GM19351 (cell line): ENCODE measurements around the gene P2RY8.
"Not testable (repeated sequence)": the region's sequence is repeated elsewhere in the genome, so short reads cannot be mapped to it uniquely, and the experiment has no call there.

Experiments used
- ATAC-seq: cut with Tn5 transposase; IDR thresholded peaks from one replicate; pipeline ENCODE4 v1.9.1; 2021; ENCODE audit warnings: mild to moderate bottlenecking, moderate library complexity; ENCODE audit not compliant: unreplicated experiment

P2RY8 gene

GRCh38 chrX:1488745-1489144, 48.2 kb downstream of the P2RY8 start:
- no peak for ATAC-seq

GRCh38 chrX:1488141-1488540, 48.8 kb downstream of the P2RY8 start:
- no peak for ATAC-seq

GRCh38 chrX:1487401-1487800, 49.6 kb downstream of the P2RY8 start:
- ATAC-seq: no peak

GRCh38 chrX:1486749-1487361, 50.1 kb downstream of the P2RY8 start:
- no peak for ATAC-seq

GRCh38 chrX:1486177-1486576, 50.8 kb downstream of the P2RY8 start:
- ATAC-seq: no peak

GRCh38 chrX:1485033-1485432, 52.0 kb downstream of the P2RY8 start:
- no peak for ATAC-seq

- no peak for ATAC-seq
Measured at GRCh38 chrX:1484638-1485019, 52.4 kb downstream of the P2RY8 start.

GRCh38 chrX:1483843-1484637, 52.9 kb downstream of the P2RY8 start:
- ATAC-seq: peak; percentile 47

- ATAC-seq: not testable (repeated sequence)
Measured at GRCh38 chrX:1482530-1482928, 54.5 kb downstream of the P2RY8 start.

- peak; percentile 48 for ATAC-seq
Measured at GRCh38 chrX:1481636-1482529, 55.1 kb downstream of the P2RY8 start.

- no peak for ATAC-seq
Measured at GRCh38 chrX:1480082-1480785, 56.8 kb downstream of the P2RY8 start.

- ATAC-seq: no peak
Measured at GRCh38 chrX:1477801-1478458, 59.1 kb downstream of the P2RY8 start.

GRCh38 chrX:1477229-1477628, 59.8 kb downstream of the P2RY8 start:
- no peak for ATAC-seq

- no peak for ATAC-seq
Measured at GRCh38 chrX:1476682-1477081, 60.3 kb downstream of the P2RY8 start.

- ATAC-seq: no peak
Measured at GRCh38 chrX:1475881-1476280, 61.1 kb downstream of the P2RY8 start.

- ATAC-seq: no peak
Measured at GRCh38 chrX:1475481-1475880, 61.5 kb downstream of the P2RY8 start.

GRCh38 chrX:1474593-1474992, 62.4 kb downstream of the P2RY8 start:
- not testable (repeated sequence) for ATAC-seq

- no peak for ATAC-seq
Measured at GRCh38 chrX:1472975-1473374, 64.0 kb downstream of the P2RY8 start.

GRCh38 chrX:1468250-1468772, 68.7 kb downstream of the P2RY8 start:
- peak; percentile 22 for ATAC-seq

GRCh38 chrX:1466971-1467561, 69.9 kb downstream of the P2RY8 start:
- peak; percentile 56 for ATAC-seq
